ENCODE data around the gene GRID1. TPM values are rescaled to one million over a fixed set of nuclear protein-coding genes. Genes with fewer than 3 reads are reported as not detected.

GRID1 gene
- total and polyA plus RNA-seq, 2 experiments from 2014 or later = not detected

GRCh38 chr10:85621562-85621961, 745.0 kb downstream of the GRID1 start:
- H3K36me3 ChIP-seq (ENCODE audit: low read depth) = no peaks in the 10 kb centered on the region
- in situ Hi-C loops (cut with MboI) = no loop called here
- no peaks in the 10 kb centered on the region for H3K9me2 ChIP-seq (ENCODE audit: insufficient read depth)
- no peak overlapping the region for H3K27ac ChIP-seq
- no peak overlapping the region for H2AFZ ChIP-seq
- no peak overlapping the region for H3K4me3 ChIP-seq
- H3F3A ChIP-seq (ENCODE audit: insufficient read depth) = no peaks in the 10 kb centered on the region
- H4K20me1 ChIP-seq (ENCODE audit: insufficient read depth) = no peaks in the 10 kb centered on the region
- H3K4me1 ChIP-seq (ENCODE audit: insufficient read depth) = no peaks in the 10 kb centered on the region
- H3K9me3 ChIP-seq (ENCODE audit: low read depth) = no peaks in the 10 kb centered on the region
- H3K9ac ChIP-seq = no peak overlapping the region
- 4 to 8% methylated on average over 2 of the region's 2 CpGs for WGBS, 2 experiments (ENCODE audit: low coverage in 1 of 2, low lambda C conversion rate in 2 of 2, missing lambda C conversion rate in 2 of 2)
- no peak for DNase-seq
- no peaks in the 10 kb centered on the region for H3K79me2 ChIP-seq (ENCODE audit: insufficient read depth)
- H3K4me2 ChIP-seq (ENCODE audit: unreplicated experiment) = no peak overlapping the region
- H3K27me3 ChIP-seq (replicated peaks; ENCODE audit: insufficient read depth) = no peaks in the 10 kb centered on the region
- TF ChIP-seq EZH2 (IDR thresholded peaks at IDR 0.05; ENCODE audit: insufficient read depth, poor library complexity, severe bottlenecking) (no peak), EZH2phosphoT487 (IDR thresholded peaks at IDR 0.05; ENCODE audit: insufficient read depth, low read depth) (no peak)

- Histone ChIP-seq H3K36me3 (ENCODE audit: low read depth) (no peaks in the 10 kb centered on the region), H3K9me3 (ENCODE audit: low read depth) (no peaks in the 10 kb centered on the region), H3K27ac (no peak overlapping the region), H3K79me2 (ENCODE audit: insufficient read depth) (no peaks in the 10 kb centered on the region), H3K27me3 (replicated peaks; ENCODE audit: insufficient read depth) (no peaks in the 10 kb centered on the region), H3F3A (ENCODE audit: insufficient read depth) (no peaks in the 10 kb centered on the region), H4K20me1 (ENCODE audit: insufficient read depth) (no peaks in the 10 kb centered on the region), H3K9me2 (ENCODE audit: insufficient read depth) (no peaks in the 10 kb centered on the region), H2AFZ (no peak overlapping the region), H3K4me3 (no peak overlapping the region), H3K9ac (no peak overlapping the region), H3K4me2 (ENCODE audit: unreplicated experiment) (no peak overlapping the region), H3K4me1 (ENCODE audit: insufficient read depth) (no peaks in the 10 kb centered on the region)
- DNase-seq = no peak
- in situ Hi-C loops (cut with MboI) = no loop called here
- no peak for TF ChIP-seq EZH2 (IDR thresholded peaks at IDR 0.05; ENCODE audit: insufficient read depth, poor library complexity, severe bottlenecking)
- no peak for TF ChIP-seq EZH2phosphoT487 (IDR thresholded peaks at IDR 0.05; ENCODE audit: insufficient read depth, low read depth)
- 22 to 37% methylated on average over 3 of the region's 3 CpGs for WGBS, 2 experiments (ENCODE audit: low coverage in 1 of 2, low lambda C conversion rate in 2 of 2, missing lambda C conversion rate in 2 of 2)
Observed at GRCh38 chr10:85620807-85621206, 745.8 kb downstream of the GRID1 start.

- Histone ChIP-seq H3K9ac (no peak overlapping the region), H3K9me3 (ENCODE audit: low read depth) (no peaks in the 10 kb centered on the region), H3K9me2 (ENCODE audit: insufficient read depth) (no peaks in the 10 kb centered on the region), H2AFZ (no peak overlapping the region), H3K4me1 (ENCODE audit: insufficient read depth) (no peaks in the 10 kb centered on the region), H3K27me3 (replicated peaks; ENCODE audit: insufficient read depth) (no peaks in the 10 kb centered on the region), H3F3A (ENCODE audit: insufficient read depth) (no peaks in the 10 kb centered on the region), H3K79me2 (ENCODE audit: insufficient read depth) (no peaks in the 10 kb centered on the region), H3K4me3 (no peak overlapping the region), H3K27ac (no peak overlapping the region), H3K4me2 (ENCODE audit: unreplicated experiment) (no peak overlapping the region), H3K36me3 (ENCODE audit: low read depth) (no peaks in the 10 kb centered on the region), H4K20me1 (ENCODE audit: insufficient read depth) (no peaks in the 10 kb centered on the region)
- no peak for TF ChIP-seq EZH2phosphoT487 (IDR thresholded peaks at IDR 0.05; ENCODE audit: insufficient read depth, low read depth)
- TF ChIP-seq EZH2 (IDR thresholded peaks at IDR 0.05; ENCODE audit: insufficient read depth, poor library complexity, severe bottlenecking) = no peak
- DNase-seq = no peak
- 62 to 65% methylated on average over 9 of the region's 9 CpGs for WGBS, 2 experiments (ENCODE audit: low coverage in 1 of 2, low lambda C conversion rate in 2 of 2, missing lambda C conversion rate in 2 of 2)
- in situ Hi-C loops (cut with MboI) = no loop called here
Observed at GRCh38 chr10:85619832-85620231, 746.8 kb downstream of the GRID1 start.

- Histone ChIP-seq H3K36me3 (ENCODE audit: low read depth) (no peaks in the 10 kb centered on the region), H3K9me2 (ENCODE audit: insufficient read depth) (no peaks in the 10 kb centered on the region), H4K20me1 (ENCODE audit: insufficient read depth) (no peaks in the 10 kb centered on the region), H3F3A (ENCODE audit: insufficient read depth) (no peaks in the 10 kb centered on the region), H3K27me3 (replicated peaks; ENCODE audit: insufficient read depth) (no peaks in the 10 kb centered on the region), H2AFZ (no peak overlapping the region), H3K4me2 (ENCODE audit: unreplicated experiment) (no peak overlapping the region), H3K4me1 (ENCODE audit: insufficient read depth) (no peaks in the 10 kb centered on the region), H3K9ac (no peak overlapping the region), H3K4me3 (no peak overlapping the region), H3K9me3 (ENCODE audit: low read depth) (no peaks in the 10 kb centered on the region), H3K27ac (no peak overlapping the region), H3K79me2 (ENCODE audit: insufficient read depth) (no peaks in the 10 kb centered on the region)
- WGBS, 2 experiments (ENCODE audit: low coverage in 1 of 2, low lambda C conversion rate in 2 of 2, missing lambda C conversion rate in 2 of 2) = 25 to 29% methylated on average over 3 of the region's 3 CpGs
- DNase-seq = no peak
- in situ Hi-C loops (cut with MboI) = no loop called here
- TF ChIP-seq EZH2phosphoT487 (IDR thresholded peaks at IDR 0.05; ENCODE audit: insufficient read depth, low read depth) (no peak), EZH2 (IDR thresholded peaks at IDR 0.05; ENCODE audit: insufficient read depth, poor library complexity, severe bottlenecking) (no peak)
Observed at GRCh38 chr10:85618841-85619240, 747.8 kb downstream of the GRID1 start.
